ENCODE data around the gene NFKBIA. TPM values are rescaled to one million over a fixed set of nuclear protein-coding genes. Genes with fewer than 3 reads are reported as not detected.

The NFKBIA gene
- polyA plus RNA-seq, 1 donor (not counting 4 experiments of a cell fraction or from before 2014, with no cell fraction given): 123 TPM

GRCh38 chr14:35402323-35403113 lies 2.0 kb downstream of the NFKBIA start:
- Histone ChIP-seq H3K4me3 (ENCODE audit: control insufficient read depth in 2 of 3, extremely low read depth in 1 of 3, insufficient read depth in 2 of 3, low read depth in 1 of 3, low read length in 3 of 3) (peak overlapping the region; percentile 84 to 95 (median 89)), H3K27me3 (ENCODE audit: control insufficient read depth, extremely low read depth, insufficient read depth, low read length) (no peaks in the 10 kb centered on the region), H4K20me1 (ENCODE audit: control insufficient read depth, extremely low read depth, insufficient read depth, low read length) (peaks cover 16% of the 10 kb centered on the region), H3K27ac (ENCODE audit: control insufficient read depth, insufficient read depth, low read length) (peak overlapping the region; percentile 98), H3K9ac (ENCODE audit: control insufficient read depth, extremely low read depth, insufficient read depth, low read length) (peak overlapping the region; percentile 99), H3K9me1 (ENCODE audit: control insufficient read depth, extremely low read depth, insufficient read depth, low read length) (peaks cover 7% of the 10 kb centered on the region), H3K4me1 (ENCODE audit: control insufficient read depth, extremely low read depth, insufficient read depth, low read length) (peaks cover 43% of the 10 kb centered on the region), H3K9me3 (ENCODE audit: control insufficient read depth, low read depth, low read length) (no peaks in the 10 kb centered on the region), H3K79me2 (ENCODE audit: control insufficient read depth, insufficient read depth, low read length) (peaks cover 15% of the 10 kb centered on the region), H3K36me3 (ENCODE audit: control insufficient read depth in 2 of 2, extremely low read depth in 1 of 2, insufficient read depth in 2 of 2, low read length in 2 of 2) (peaks cover 13 to 31% of the 10 kb centered on the region in 2 experiments), H2AFZ (ENCODE audit: control insufficient read depth, low read length) (no peak overlapping the region), H3K4me2 (ENCODE audit: control insufficient read depth, extremely low read depth, insufficient read depth, low read depth, low read length) (peak overlapping the region; percentile 100)
- no peak for DNase-seq (ENCODE audit: low read depth, low spot score)
- dilution Hi-C loops (cut with MboI; ENCODE audit: extremely low pct_ligation_motif_present, low sequenced_read_pairs): no loop called here
- TF ChIP-seq EZH2 (IDR thresholded peaks at IDR 0.05; ENCODE audit: low read length): no peak
- TF ChIP-seq, protein P1, sequence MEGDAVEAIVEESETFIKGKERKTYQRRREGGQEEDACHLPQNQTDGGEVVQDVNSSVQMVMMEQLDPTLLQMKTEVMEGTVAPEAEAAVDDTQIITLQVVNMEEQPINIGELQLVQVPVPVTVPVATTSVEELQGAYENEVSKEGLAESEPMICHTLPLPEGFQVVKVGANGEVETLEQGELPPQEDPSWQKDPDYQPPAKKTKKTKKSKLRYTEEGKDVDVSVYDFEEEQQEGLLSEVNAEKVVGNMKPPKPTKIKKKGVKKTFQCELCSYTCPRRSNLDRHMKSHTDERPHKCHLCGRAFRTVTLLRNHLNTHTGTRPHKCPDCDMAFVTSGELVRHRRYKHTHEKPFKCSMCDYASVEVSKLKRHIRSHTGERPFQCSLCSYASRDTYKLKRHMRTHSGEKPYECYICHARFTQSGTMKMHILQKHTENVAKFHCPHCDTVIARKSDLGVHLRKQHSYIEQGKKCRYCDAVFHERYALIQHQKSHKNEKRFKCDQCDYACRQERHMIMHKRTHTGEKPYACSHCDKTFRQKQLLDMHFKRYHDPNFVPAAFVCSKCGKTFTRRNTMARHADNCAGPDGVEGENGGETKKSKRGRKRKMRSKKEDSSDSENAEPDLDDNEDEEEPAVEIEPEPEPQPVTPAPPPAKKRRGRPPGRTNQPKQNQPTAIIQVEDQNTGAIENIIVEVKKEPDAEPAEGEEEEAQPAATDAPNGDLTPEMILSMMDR (optimal IDR thresholded peaks at IDR 0.05 in 1 of 3, IDR thresholded peaks at IDR 0.05 in 1 of 3, conservative IDR thresholded peaks at IDR 0.05 in 1 of 3; ENCODE audit: extremely low read depth in 1 of 3, insufficient read depth in 2 of 3, low read length in 3 of 3): no peak
- FAIRE-seq: no peak

- Histone ChIP-seq H3K4me1 (ENCODE audit: control insufficient read depth, extremely low read depth, insufficient read depth, low read length) (peaks cover 39% of the 10 kb centered on the region), H3K27ac (ENCODE audit: control insufficient read depth, insufficient read depth, low read length) (peak overlapping the region; percentile 98), H3K79me2 (ENCODE audit: control insufficient read depth, insufficient read depth, low read length) (peaks cover 15% of the 10 kb centered on the region), H4K20me1 (ENCODE audit: control insufficient read depth, extremely low read depth, insufficient read depth, low read length) (peaks cover 16% of the 10 kb centered on the region), H3K27me3 (ENCODE audit: control insufficient read depth, extremely low read depth, insufficient read depth, low read length) (no peaks in the 10 kb centered on the region), H3K9me1 (ENCODE audit: control insufficient read depth, extremely low read depth, insufficient read depth, low read length) (peaks cover 7% of the 10 kb centered on the region), H3K36me3 (ENCODE audit: control insufficient read depth in 2 of 2, extremely low read depth in 1 of 2, insufficient read depth in 2 of 2, low read length in 2 of 2) (peaks cover 13 to 31% of the 10 kb centered on the region in 2 experiments), H3K4me2 (ENCODE audit: control insufficient read depth, extremely low read depth, insufficient read depth, low read depth, low read length) (peak overlapping the region; percentile 100), H3K9me3 (ENCODE audit: control insufficient read depth, low read depth, low read length) (no peaks in the 10 kb centered on the region), H2AFZ (ENCODE audit: control insufficient read depth, low read length) (no peak overlapping the region), H3K9ac (ENCODE audit: control insufficient read depth, extremely low read depth, insufficient read depth, low read length) (peak overlapping the region; percentile 99), H3K4me3 (ENCODE audit: control insufficient read depth in 2 of 3, extremely low read depth in 1 of 3, insufficient read depth in 2 of 3, low read depth in 1 of 3, low read length in 3 of 3) (peak overlapping the region; percentile 84 to 95 (median 89))
- DNase-seq (ENCODE audit: low read depth, low spot score): no peak
- dilution Hi-C loops (cut with MboI; ENCODE audit: extremely low pct_ligation_motif_present, low sequenced_read_pairs): no loop called here
- TF ChIP-seq EZH2 (IDR thresholded peaks at IDR 0.05; ENCODE audit: low read length): no peak
- TF ChIP-seq, protein P1 (optimal IDR thresholded peaks at IDR 0.05 in 1 of 3, IDR thresholded peaks at IDR 0.05 in 1 of 3, conservative IDR thresholded peaks at IDR 0.05 in 1 of 3; ENCODE audit: extremely low read depth in 1 of 3, insufficient read depth in 2 of 3, low read length in 3 of 3): no peak
- FAIRE-seq: no peak
These were observed 2.9 kb downstream of the NFKBIA start for GRCh38 chr14:35401422-35402265.

All from keratinocyte (primary cell).